Heart right ventricle (tissue), 16 donors: ENCODE data around the gene BAG5. TPM values are rescaled to one million over a fixed set of nuclear protein-coding genes. Genes with fewer than 3 reads are reported as not detected.
A peak's percentile ranks its signal among the peaks of the same experiment; 100 is the strongest.

ENCODE experiments used
- ATAC-seq, 8 donors: fragments of 200-7000 bp; cut with Tn5 transposase; one replicate each; pipeline ENCODE4 v1.9.1; 2020; ENCODE audit warnings: mild to moderate bottlenecking in 8 of 8, moderate library complexity in 8 of 8, moderate number of reproducible peaks in 1 of 8
- DNase-seq, 2 donors: peaks; one replicate each; pipeline ENCODE4 v3.0.0-alpha.2; 2020
- H3K27ac ChIP-seq, 10 donors: fragments of 200-600 bp; sonication (generic) in 2 of 10; one replicate each; pipeline versions ENCODE4 v1.5.0 to v1.8.0; 2020 to 2022; ENCODE audit warnings: mild to moderate bottlenecking in 3 of 10
- H3K27me3 ChIP-seq, 7 donors: fragments of 200-600 bp; one replicate each; pipeline ENCODE4 v1.8.0; 2021 to 2022; ENCODE audit warnings: mild to moderate bottlenecking in 2 of 7
- H3K36me3 ChIP-seq, 9 donors: fragments of 200-600 bp; sonication (generic) in 1 of 9; one replicate each; pipeline versions ENCODE4 v1.5.0 to v1.8.0; 2020 to 2022; ENCODE audit warnings: mild to moderate bottlenecking in 2 of 9
- H3K4me1 ChIP-seq, 9 donors: fragments of 200-600 bp; sonication (generic) in 1 of 9; one replicate each; pipeline versions ENCODE4 v1.5.0 to v1.8.0; 2020 to 2022; ENCODE audit warnings: mild to moderate bottlenecking in 4 of 9
- H3K4me3 ChIP-seq, 10 donors: fragments of 200-600 bp; sonication (generic) in 2 of 10; one replicate each; pipeline versions ENCODE4 v1.5.0 to v1.8.0; 2020 to 2022; ENCODE audit warnings: mild to moderate bottlenecking in 7 of 10, moderate library complexity in 2 of 10
- H3K9me3 ChIP-seq, 11 donors: fragments of 200-600 bp in 10 of 11; sonication (generic) in 2 of 11; one replicate each; pipeline versions ENCODE4 v1.5.0 to v1.8.0; 2013 to 2022; ENCODE audit warnings: mild to moderate bottlenecking in 2 of 11, control low read depth in 1 of 11, moderate library complexity in 1 of 11
- CTCF ChIP-seq, 9 donors: fragments of 200-600 bp; sonication (generic) in 2 of 9; IDR thresholded peaks; one replicate each; pipeline versions ENCODE4 v1.5.0 to v1.8.0; 2021 to 2022; ENCODE audit warnings: antibody characterized with exemption in 9 of 9, mild to moderate bottlenecking in 5 of 9, moderate library complexity in 1 of 9
- WGBS, 2 donors: extraction: QIAGEN DNeasy Blood & Tissue Kit; methylation state at CpG; one replicate each; pipeline ENCODE4 v1.1.7; 2013; ENCODE audit warnings: inconsistent platforms in 1 of 2; 5-methylcytosine and 5-hydroxymethylcytosine counted together
- intact Hi-C, 10 donors: fragments of 100-400 bp; cut with DNase I; formaldehyde crosslinking; loops; one replicate each; pipeline versions ENCODE4 v1.11.1 to v1.14.2; 2022
- polyA plus RNA-seq, 2 donors: library from polyadenylated mRNA; stranded (reverse); fragments of 200-250 nt; gene quantifications; one replicate each; pipeline ENCODE4 v1.2.3, GENCODE V29; 2013
- total RNA-seq, 10 donors: library from RNA; stranded (reverse); fragmentation: NEBNext Ultra II Directional in 3 of 10; extraction: Animal tissue kit (Norgen Biotek cat#: 25700) in 3 of 10; gene quantifications; one replicate each; pipeline versions ENCODE4 v1.2.1 to v1.2.4, GENCODE V29; 2021 to 2023
- donor health status: Arrhythmogenic right ventricular cardiomyopathy.
- donor health status: ischemic (EF 13 %, LVEDD 7.1; RV severe dilation, severe dysfunction).
- donor health status: healthy with polysubstance abuse.
- donor health status: DM: no; HTN: yes; CAD: no.
- donor health status: DM: no; HTN: no; CAD: no.
- donor health status: ischemic (EF 25% LVEDD 6.9; RV normal size, moderate dysfunction).
- donor health status: ischemic (EF 25% LVEDD 5.7; RV mildly dilated, moderate dysfunction).
- donor health status: healthy.
- donor health status: DM: yes; HTN: yes; CAD: no.
- donor health status: Ischemic cardiomyopathy.
- donor health status: ischemic (EF 35%, LVEDD 5.7; RV mildly dilated, moderate dysfunction).
- donor health status: nonischemic (EF 11% LVEDD 7.7; RV severe dilation, severe dysfunction).
- donor health status: DM: yes; HTN: yes; CAD: no.
- donor health status: PGD.
- donor health status: ischemic (EF 29% LVEDD 5.4; RV normal size, mild dysfunction).
- donor health status: nonischemic (EF 23%, LVEDD 6.1; RV moderate dilation, normal function).

BAG5 gene
- total and polyA plus RNA-seq, 12 donors, result 5.0 to 19.7 (median 15.7) TPM

- ATAC-seq (no peak), DNase-seq (no peak)
- no peak overlapping the region for H3K27ac ChIP-seq
Measured at GRCh38 chr14:103530831-103531230, 31.6 kb downstream of the BAG5 start.

GRCh38 chr14:103530390-103530789 is 32.1 kb downstream of the BAG5 start:
- TF ChIP-seq CTCF (IDR thresholded peaks at IDR 0.05), result no peak
- Histone ChIP-seq H3K9me3 (no peaks in the 10 kb centered on the region), H3K27me3 (no peaks in the 10 kb centered on the region), H3K36me3 (peaks cover 0 to 29% (median 0%) of the 10 kb centered on the region in 9 donors), H3K4me1 (peaks cover 11 to 54% (median 44%) of the 10 kb centered on the region in 9 donors), H3K27ac (no peak overlapping the region), H3K4me3 (peak overlapping the region in 3 of 10 donors; percentile 90 to 98 (median 91))
- ATAC-seq, result no peak
- intact Hi-C loops, result no loop called here
- DNase-seq, result no peak
- WGBS, 2 donors, result 46 to 59% methylated on average over 7 of the region's 7 CpGs

More at GRCh38 chr14:103530831-103531230, 31.6 kb downstream of the BAG5 start:
- peaks cover 0 to 31% (median 0%) of the 10 kb centered on the region in 9 donors for H3K36me3 ChIP-seq
- TF ChIP-seq CTCF (IDR thresholded peaks at IDR 0.05), result no peak
- no peak overlapping the region for H3K4me3 ChIP-seq
- intact Hi-C loops, result no loop called here
- no peaks in the 10 kb centered on the region for H3K9me3 ChIP-seq
- WGBS, 2 donors, result 88 to 91% methylated on average over 11 of the region's 11 CpGs
- peaks cover 11 to 54% (median 40%) of the 10 kb centered on the region in 9 donors for H3K4me1 ChIP-seq
- no peaks in the 10 kb centered on the region for H3K27me3 ChIP-seq

GRCh38 chr14:103529383-103530365 is 32.8 kb downstream of the BAG5 start:
- 51 to 53% methylated on average over 42 of the region's 42 CpGs for WGBS, 2 donors
- DNase-seq, result no peak
- TF ChIP-seq CTCF (IDR thresholded peaks at IDR 0.05), result no peak
- no peaks in the 10 kb centered on the region for H3K27me3 ChIP-seq
- peak overlapping the region; percentile 69 to 98 (median 90) for H3K4me3 ChIP-seq
- H3K9me3 ChIP-seq, result no peaks in the 10 kb centered on the region
- peak in 1 of 8 donors; percentile 2 for ATAC-seq
- intact Hi-C loops, result no loop called here
- H3K27ac ChIP-seq, result peak overlapping the region in 9 of 10 donors; percentile 83 to 97 (median 94)
- peaks cover 0 to 24% (median 0%) of the 10 kb centered on the region in 9 donors for H3K36me3 ChIP-seq
- peaks cover 11 to 59% (median 45%) of the 10 kb centered on the region in 9 donors for H3K4me1 ChIP-seq

GRCh38 chr14:103528587-103529382 is 33.7 kb downstream of the BAG5 start, which contains the start of gene TRMT61A:
TSS of gene TRMT61A (plus strand) at chr14:103529196. CDS start at chr14:103529979, 783 bp downstream.
- H3K27ac ChIP-seq, result peak within 1 kb of the TSS; percentile 82 to 97 (median 94)
- H3K9me3 ChIP-seq, result no peaks in the 10 kb centered on the region
- 1 to 2% methylated on average over 51 to 68 of the region's 70 CpGs for WGBS, 2 donors
- peaks cover 11 to 65% (median 45%) of the 10 kb centered on the region in 9 donors for H3K4me1 ChIP-seq
- intact Hi-C loops, result no loop called here
- no peak for TF ChIP-seq CTCF (IDR thresholded peaks at IDR 0.05)
- H3K4me3 ChIP-seq, result peak within 1 kb of the TSS; percentile 69 to 98 (median 90)
- peak; percentile 90 to 91 for DNase-seq
- peak; percentile 82 to 94 (median 90) for ATAC-seq
- H3K27me3 ChIP-seq, result peaks cover 0 to 7% (median 0%) of the 10 kb centered on the region in 7 donors
- peaks cover 0 to 15% (median 0%) of the 10 kb centered on the region in 9 donors for H3K36me3 ChIP-seq
